Naive B cell (primary cell): ENCODE data around the gene SLC15A5. TPM values are rescaled to one million over a fixed set of nuclear protein-coding genes. Genes with fewer than 3 reads are reported as not detected.

ENCODE experiments used
- ATAC-seq, 2 donors: fragments of 150-1000 bp; cut with Tn5 transposase; 2 replicates each; pipeline ENCODE4 v1.10.0; 2021; ENCODE audit warnings: low read depth in 2 of 2, mild to moderate bottlenecking in 2 of 2, moderate library complexity in 2 of 2
- DNase-seq: peaks from one replicate; pipeline ENCODE4 v3.0.0; 2022
- H3K27ac Mint-ChIP-seq, 6 donors: one replicate each; pipeline ENCODE4 v1.8.0; 2020 to 2022; ENCODE audit warnings: mild to moderate bottlenecking in 6 of 6, mixed read lengths in 6 of 6, moderate library complexity in 5 of 6, inconsistent platforms in 2 of 6
- H3K27me3 Mint-ChIP-seq, 3 donors: one replicate each; pipeline ENCODE4 v1.8.0; 2021 to 2022; ENCODE audit warnings: mixed read lengths in 3 of 3, mild to moderate bottlenecking in 1 of 3
- H3K36me3 Mint-ChIP-seq, 2 donors: one replicate each; pipeline ENCODE4 v1.8.0; 2020 to 2022; ENCODE audit warnings: mixed read lengths in 2 of 2, inconsistent platforms in 1 of 2, mild to moderate bottlenecking in 1 of 2
- H3K4me1 Mint-ChIP-seq, 3 donors: one replicate each; pipeline ENCODE4 v1.8.0; 2020 to 2022; ENCODE audit warnings: mixed read lengths in 3 of 3, inconsistent platforms in 1 of 3, mild to moderate bottlenecking in 1 of 3, moderate library complexity in 1 of 3
- H3K4me3 Mint-ChIP-seq, 8 donors: one replicate each; pipeline ENCODE4 v1.8.0; 2020 to 2022; ENCODE audit warnings: mild to moderate bottlenecking in 8 of 8, mixed read lengths in 8 of 8, moderate library complexity in 8 of 8, inconsistent platforms in 2 of 8
- H3K9me3 Mint-ChIP-seq, 7 donors: one replicate each; pipeline ENCODE4 v1.8.0; 2020 to 2022; ENCODE audit warnings: mixed read lengths in 7 of 7, mild to moderate bottlenecking in 5 of 7, inconsistent platforms in 2 of 7, moderate library complexity in 1 of 7
- polyA plus RNA-seq, 6 donors: library from polyadenylated mRNA; unstranded; fragments of 300-500 nt; fragmentation: Illumina TruSeq; gene quantifications; one replicate each; pipeline ENCODE4 v1.2.3, GENCODE V29; 2021; ENCODE audit warnings: low read depth in 6 of 6

Gene SLC15A5
- polyA plus RNA-seq, 6 donors from 2014 or later = not detected

DNA sequence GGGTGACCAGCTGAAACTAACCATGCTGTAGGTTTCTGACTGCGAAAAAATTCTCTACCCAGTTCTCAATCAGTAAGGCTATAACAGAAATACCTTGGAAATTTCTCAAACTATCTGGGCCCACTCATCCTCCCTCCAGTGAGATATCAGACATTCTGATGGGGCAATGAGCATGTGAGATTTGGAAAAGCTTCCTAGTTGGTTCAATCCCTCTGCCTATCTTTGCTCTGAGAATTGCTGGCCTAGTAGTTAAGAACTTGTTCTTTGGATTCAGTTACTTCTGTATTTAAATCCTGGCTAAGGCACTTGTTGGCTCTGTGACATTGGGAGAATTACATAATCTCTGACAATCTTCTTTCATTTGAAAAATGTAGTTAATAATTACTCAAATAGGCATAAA, 119.4 kb downstream of the SLC15A5 start:
- ATAC-seq = no peak

DNA sequence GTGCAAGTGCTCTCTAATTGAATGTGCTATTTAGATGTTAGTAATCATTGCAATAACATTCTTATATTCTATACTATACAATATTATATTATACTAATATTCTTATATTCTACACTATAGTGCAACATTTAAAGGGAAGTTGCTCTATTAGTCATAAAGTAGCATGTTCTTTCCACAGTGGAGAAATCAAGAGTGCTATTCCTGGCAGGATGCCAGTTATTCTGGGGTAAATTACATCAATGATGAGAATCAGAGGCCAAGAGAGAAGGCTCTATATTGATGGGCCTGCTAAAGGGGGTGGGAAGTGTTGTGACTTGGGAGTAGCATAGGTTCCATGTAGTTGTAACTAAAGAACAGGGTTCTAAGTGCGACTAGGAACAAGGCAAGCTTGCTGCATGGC, 121.5 kb downstream of the SLC15A5 start:
- Mint-ChIP-seq H3K9me3 (peaks cover 0 to 2% (median 0%) of the 10 kb centered on the region in 7 donors), H3K36me3 (no peaks in the 10 kb centered on the region), H3K27me3 (no peaks in the 10 kb centered on the region), H3K4me3 (no peak overlapping the region), H3K4me1 (no peaks in the 10 kb centered on the region), H3K27ac (no peak overlapping the region)
- ATAC-seq = no peak
- no peak for DNase-seq

More for the DNA sequence above, 119.4 kb downstream of the SLC15A5 start:
- H3K27ac Mint-ChIP-seq = no peak overlapping the region
- H3K27me3 Mint-ChIP-seq = peaks cover 0 to 1% (median 0%) of the 10 kb centered on the region in 3 donors
- peaks cover 0 to 2% (median 0%) of the 10 kb centered on the region in 7 donors for H3K9me3 Mint-ChIP-seq
- no peaks in the 10 kb centered on the region for H3K4me1 Mint-ChIP-seq
- H3K36me3 Mint-ChIP-seq = no peaks in the 10 kb centered on the region
- no peak overlapping the region for H3K4me3 Mint-ChIP-seq
- no peak for DNase-seq

DNA sequence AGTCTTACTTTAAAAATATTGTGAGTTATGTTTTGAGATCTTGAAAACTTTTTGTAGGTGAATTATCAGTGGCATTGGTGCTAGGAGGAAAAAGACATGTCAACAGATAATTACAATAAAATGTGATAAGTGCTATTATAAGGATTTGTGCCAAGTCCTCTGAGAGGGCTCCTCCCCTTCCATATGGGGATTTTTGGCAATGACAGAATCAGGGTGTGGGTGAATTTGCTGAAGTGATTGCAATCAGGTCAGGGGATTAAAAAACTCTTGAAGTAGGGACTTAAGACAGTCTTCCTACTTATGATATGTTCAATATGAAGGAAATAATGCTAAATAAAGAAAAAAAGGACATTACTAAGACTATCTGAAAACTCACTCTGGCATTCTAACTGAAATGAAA, 122.5 kb downstream of the SLC15A5 start:
- no peak for ATAC-seq
- Mint-ChIP-seq H3K36me3 (no peaks in the 10 kb centered on the region), H3K4me1 (no peaks in the 10 kb centered on the region), H3K27ac (peak overlapping the region in 1 of 6 donors; percentile 55), H3K27me3 (no peaks in the 10 kb centered on the region), H3K9me3 (peaks cover 0 to 2% (median 0%) of the 10 kb centered on the region in 7 donors), H3K4me3 (no peak overlapping the region)
- no peak for DNase-seq

DNA sequence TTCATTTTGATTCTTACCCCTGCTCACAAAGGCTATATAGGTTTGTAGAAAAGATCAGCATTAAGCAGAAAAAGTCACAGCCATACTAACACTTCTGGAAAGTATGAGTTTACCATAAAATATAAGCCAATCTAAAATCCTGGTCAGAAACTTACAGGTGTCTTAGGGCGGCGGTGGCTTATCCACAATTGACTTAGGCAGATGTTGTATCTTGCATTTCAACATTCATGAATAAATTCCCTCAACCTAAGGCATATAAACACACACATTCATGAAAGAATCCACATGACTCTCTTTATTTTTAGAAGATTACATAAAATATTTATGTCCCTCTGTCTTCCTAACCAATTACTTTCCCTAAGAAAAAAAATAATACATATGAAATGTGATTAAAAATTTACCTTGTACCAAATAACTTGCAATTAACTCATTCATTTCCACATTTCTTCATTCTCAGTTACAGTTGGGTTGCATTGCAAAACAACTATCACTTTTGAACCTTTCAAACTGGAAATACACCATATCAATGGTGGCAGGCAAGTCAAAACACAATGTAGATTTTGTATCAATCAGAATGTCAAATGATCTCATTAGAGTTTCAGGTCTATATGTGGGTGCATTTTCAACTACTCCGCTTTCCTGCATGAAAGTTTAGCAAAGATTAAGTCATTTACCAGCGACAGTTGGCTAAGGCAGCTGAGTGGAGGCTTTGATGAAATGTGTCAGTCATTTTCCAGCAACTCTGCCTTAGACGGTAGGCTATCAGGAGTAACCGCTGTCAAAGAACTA, 124.4 kb downstream of the SLC15A5 start:
- H3K27ac Mint-ChIP-seq = no peak overlapping the region
- H3K36me3 Mint-ChIP-seq = no peaks in the 10 kb centered on the region
- no peaks in the 10 kb centered on the region for H3K4me1 Mint-ChIP-seq
- H3K4me3 Mint-ChIP-seq = no peak overlapping the region
- ATAC-seq (no peak), DNase-seq (no peak)
- no peaks in the 10 kb centered on the region for H3K27me3 Mint-ChIP-seq
- H3K9me3 Mint-ChIP-seq = peaks cover 0 to 2% (median 0%) of the 10 kb centered on the region in 7 donors

DNA sequence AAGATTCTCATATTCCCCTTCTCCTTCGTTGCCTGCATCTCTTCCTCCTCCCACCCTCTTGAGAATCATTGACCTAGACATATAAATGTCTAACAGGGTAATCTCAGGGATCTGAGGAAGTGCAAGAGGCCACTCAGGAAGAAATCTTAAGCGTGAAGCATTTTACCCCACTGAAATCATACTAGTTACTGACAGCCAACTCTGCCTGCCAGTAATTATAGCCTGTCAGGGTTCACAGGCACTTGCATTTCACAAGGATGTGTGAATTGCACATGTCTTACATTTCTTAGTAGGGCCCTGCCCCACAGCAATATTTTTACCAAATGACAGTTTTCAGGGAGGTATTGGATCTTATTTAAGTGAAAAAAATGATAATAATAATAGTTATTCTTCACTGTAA, 127.2 kb downstream of the SLC15A5 start:
- Mint-ChIP-seq H3K27ac (no peak overlapping the region), H3K4me3 (no peak overlapping the region), H3K9me3 (no peaks in the 10 kb centered on the region), H3K27me3 (no peaks in the 10 kb centered on the region), H3K36me3 (no peaks in the 10 kb centered on the region), H3K4me1 (no peaks in the 10 kb centered on the region)
- DNase-seq (no peak), ATAC-seq (no peak)

DNA sequence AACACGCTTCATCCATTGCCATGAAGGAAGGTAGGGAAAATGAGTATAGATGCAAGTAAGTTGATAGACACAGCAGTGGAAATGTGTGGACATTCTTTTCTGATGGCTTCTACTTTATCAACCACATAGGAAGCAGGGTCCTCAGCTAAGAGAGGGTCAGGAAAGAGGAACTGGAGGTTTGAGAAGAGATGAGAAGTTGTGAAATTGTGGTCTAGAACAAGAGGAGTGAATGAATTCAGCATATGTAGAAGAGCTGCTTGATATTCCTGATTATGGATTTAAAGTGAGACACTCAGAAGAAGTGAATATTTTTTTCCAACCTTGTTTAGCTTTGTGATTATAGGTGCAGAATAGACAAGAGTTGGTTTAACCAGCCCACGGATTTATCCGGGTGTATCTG, 128.5 kb downstream of the SLC15A5 start:
- no peaks in the 10 kb centered on the region for H3K9me3 Mint-ChIP-seq
- DNase-seq (no peak), ATAC-seq (no peak)
- no peak overlapping the region for H3K27ac Mint-ChIP-seq
- H3K27me3 Mint-ChIP-seq = no peaks in the 10 kb centered on the region
- H3K4me3 Mint-ChIP-seq = no peak overlapping the region
- no peaks in the 10 kb centered on the region for H3K4me1 Mint-ChIP-seq
- H3K36me3 Mint-ChIP-seq = no peaks in the 10 kb centered on the region

Other genes with a start within 250 kb of the SLC15A5 start
- 1 to 10 TPM in 2 of 6 donors, not detected in 4; 1.8 to 2.0 TPM for gene MGST1, start 70.0 kb upstream of the SLC15A5 start, polyA plus RNA-seq